Osteocyte (in vitro differentiated cells): ENCODE results near the gene FBXO39. TPM values are rescaled to one million over a fixed set of nuclear protein-coding genes. Genes with fewer than 3 reads are reported as not detected.
A peak's percentile ranks its signal among the peaks of the same experiment; 100 is the strongest.

Experiments used
- DNase-seq: peaks from one replicate; pipeline ENCODE4 v3.0.0; 2021; ENCODE audit warnings: mixed read lengths; ENCODE audit not compliant: unreplicated experiment; ENCODE audit errors: extremely low spot score
- H3K27ac Mint-ChIP-seq: one replicate; pipeline ENCODE4 v1.8.0; 2021; ENCODE audit warnings: mild to moderate bottlenecking, mixed read lengths; ENCODE audit not compliant: unreplicated experiment
- H3K27me3 Mint-ChIP-seq: one replicate; pipeline ENCODE4 v1.8.0; 2021; ENCODE audit warnings: mixed read lengths; ENCODE audit not compliant: unreplicated experiment
- H3K36me3 Mint-ChIP-seq: one replicate; pipeline ENCODE4 v1.8.0; 2021; ENCODE audit warnings: mixed read lengths; ENCODE audit not compliant: unreplicated experiment
- H3K4me1 Mint-ChIP-seq: one replicate; pipeline ENCODE4 v1.8.0; 2021; ENCODE audit warnings: mixed read lengths; ENCODE audit not compliant: unreplicated experiment
- H3K4me3 Mint-ChIP-seq: one replicate; pipeline ENCODE4 v1.8.0; 2021; ENCODE audit warnings: mild to moderate bottlenecking, moderate library complexity, mixed read lengths; ENCODE audit not compliant: unreplicated experiment
- H3K9me3 Mint-ChIP-seq: one replicate; pipeline ENCODE4 v1.8.0; 2021; ENCODE audit warnings: mixed read lengths; ENCODE audit not compliant: unreplicated experiment
- CTCF ChIP-seq: fragments of 200-600 bp; sonication (generic); IDR thresholded peaks from 2 replicates; pipeline ENCODE4 v1.5.0; 2021; ENCODE audit warnings: antibody characterized with exemption, mild to moderate bottlenecking, moderate library complexity
- total RNA-seq: library from RNA; stranded (reverse); gene quantifications from 2 replicates; pipeline ENCODE4 v1.2.1, GENCODE V29; 2021

The FBXO39 gene
- total RNA-seq, 1 donor from 2014 or later: not detected

- Mint-ChIP-seq H3K9me3 (no peaks in the 10 kb centered on the region), H3K36me3 (no peaks in the 10 kb centered on the region), H3K27me3 (no peaks in the 10 kb centered on the region), H3K4me1 (peaks cover 18% of the 10 kb centered on the region), H3K27ac (peak overlapping the region; percentile 92), H3K4me3 (no peak overlapping the region)
- DNase-seq: no peak
- no peak for TF ChIP-seq CTCF
Observed at GRCh38 chr17:6752068-6752909, 23.7 kb upstream of the FBXO39 start.

- no peak for DNase-seq
- Mint-ChIP-seq H3K36me3 (no peaks in the 10 kb centered on the region), H3K4me1 (peaks cover 18% of the 10 kb centered on the region), H3K4me3 (no peak overlapping the region), H3K27ac (peak overlapping the region; percentile 92), H3K27me3 (peaks cover 3% of the 10 kb centered on the region), H3K9me3 (no peaks in the 10 kb centered on the region)
- TF ChIP-seq CTCF: no peak
Observed at GRCh38 chr17:6753006-6753445, 23.0 kb upstream of the FBXO39 start.

- peaks cover 18% of the 10 kb centered on the region for H3K4me1 Mint-ChIP-seq
- peaks cover 3% of the 10 kb centered on the region for H3K27me3 Mint-ChIP-seq
- H3K9me3 Mint-ChIP-seq: no peaks in the 10 kb centered on the region
- no peak for TF ChIP-seq CTCF
- no peak for DNase-seq
- H3K27ac Mint-ChIP-seq: peak overlapping the region; percentile 16
- H3K4me3 Mint-ChIP-seq: no peak overlapping the region
- no peaks in the 10 kb centered on the region for H3K36me3 Mint-ChIP-seq
Observed at GRCh38 chr17:6753546-6753945, 22.5 kb upstream of the FBXO39 start.

DNA sequence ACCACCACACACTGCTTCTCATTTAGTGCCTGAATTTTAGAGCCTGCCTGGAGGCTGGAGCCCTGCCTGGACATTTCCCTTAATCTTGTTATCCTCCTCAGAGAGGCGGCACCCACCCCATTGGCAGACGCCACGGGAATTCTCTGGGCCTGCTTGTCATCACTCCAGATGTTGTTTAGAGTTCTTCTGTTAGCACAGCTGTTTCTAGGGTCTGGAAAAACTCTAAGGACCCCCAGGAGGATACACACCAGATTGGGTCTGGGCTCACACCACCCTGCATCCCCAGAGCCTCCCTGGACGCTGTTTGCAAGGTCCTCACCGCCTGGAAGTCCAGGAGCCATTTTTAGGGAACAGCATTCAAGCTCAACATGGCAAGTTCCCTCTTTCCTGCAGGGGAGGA, 20.7 kb upstream of the FBXO39 start:
- no peak for TF ChIP-seq CTCF
- no peak for DNase-seq
- no peak overlapping the region for H3K27ac Mint-ChIP-seq
- H3K4me3 Mint-ChIP-seq: no peak overlapping the region
- peaks cover 18% of the 10 kb centered on the region for H3K4me1 Mint-ChIP-seq
- H3K27me3 Mint-ChIP-seq: peaks cover 3% of the 10 kb centered on the region
- H3K9me3 Mint-ChIP-seq: no peaks in the 10 kb centered on the region
- H3K36me3 Mint-ChIP-seq: no peaks in the 10 kb centered on the region

GRCh38 chr17:6755731-6756184, 20.3 kb upstream of the FBXO39 start, which contains the start of gene XAF1:
XAF1 (plus strand) TSS chr17:6756046; CDS start chr17:6756079, 33 bp downstream.
- DNase-seq: no peak
- no peaks in the 10 kb centered on the region for H3K36me3 Mint-ChIP-seq
- peaks cover 18% of the 10 kb centered on the region for H3K4me1 Mint-ChIP-seq
- H3K9me3 Mint-ChIP-seq: no peaks in the 10 kb centered on the region
- H3K4me3 Mint-ChIP-seq: no peak within 1 kb of the TSS
- H3K27ac Mint-ChIP-seq: no peak within 1 kb of the TSS
- peaks cover 3% of the 10 kb centered on the region for H3K27me3 Mint-ChIP-seq
- TF ChIP-seq CTCF: no peak
